Left lung (tissue), 10 donors: ENCODE results near the gene SLC34A3. TPM values are rescaled to one million over a fixed set of nuclear protein-coding genes. Genes with fewer than 3 reads are reported as not detected.
A peak's percentile ranks its signal among the peaks of the same experiment; 100 is the strongest.

Source experiments
- ATAC-seq: fragments of 200-7000 bp; cut with Tn5 transposase; one replicate; pipeline ENCODE4 v1.9.1; 2020; ENCODE audit warnings: moderate library complexity
- DNase-seq, 4 donors: peaks; one replicate each; pipeline ENCODE4 v3.0.0-alpha.2; 2013 to 2020
- H3K27ac ChIP-seq, 2 donors: fragments of 200-600 bp; sonication (generic) in 1 of 2; one replicate each; pipeline versions ENCODE4 v1.5.0 to v1.8.0; 2020 to 2021
- H3K27me3 ChIP-seq, 2 donors: fragments of 200-600 bp; sonication (generic) in 1 of 2; one replicate each; pipeline versions ENCODE4 v1.5.0 to v1.8.0; 2020 to 2021
- H3K36me3 ChIP-seq, 2 donors: fragments of 200-600 bp; sonication (generic) in 1 of 2; one replicate each; pipeline versions ENCODE4 v1.5.0 to v1.8.0; 2020 to 2021
- H3K4me1 ChIP-seq, 2 donors: fragments of 200-600 bp; one replicate each; pipeline ENCODE4 v1.8.0; 2021
- H3K4me3 ChIP-seq, 2 donors: fragments of 200-600 bp; sonication (generic) in 1 of 2; one replicate each; pipeline versions ENCODE4 v1.5.0 to v1.8.0; 2020 to 2021; ENCODE audit warnings: mild to moderate bottlenecking in 1 of 2
- H3K9me3 ChIP-seq, 2 donors: fragments of 200-600 bp; sonication (generic) in 1 of 2; one replicate each; pipeline versions ENCODE4 v1.5.0 to v1.8.0; 2020 to 2021
- CTCF ChIP-seq, 2 donors: fragments of 200-600 bp; sonication (generic) in 1 of 2; IDR thresholded peaks; one replicate each; pipeline versions ENCODE4 v1.5.0 to v1.8.0; 2021; ENCODE audit warnings: antibody characterized with exemption in 2 of 2
- intact Hi-C, 2 donors: fragments of 100-400 bp; cut with DNase I; formaldehyde crosslinking; loops; one replicate each; pipeline versions ENCODE4 v1.11.2 to v1.14.2; 2022
- polyA plus RNA-seq, 6 donors: library from polyadenylated mRNA; unstranded; fragments of 120-200 nt; gene quantifications; one replicate each; pipeline ENCODE4 v1.2.1, GENCODE V29; 2013; ENCODE audit not compliant: insufficient read length in 6 of 6
- total RNA-seq, 2 donors: library from RNA; stranded (reverse); fragmentation: NEBNext Ultra II Directional; extraction: Animal tissue kit (Norgen Biotek cat#: 25700); gene quantifications; one replicate each; pipeline ENCODE4 v1.2.1, GENCODE V29; 2021
- donor health status: DM: no; HTN: yes; CAD: no.
- donor health status: DM: no; HTN: no; CAD: no.

Gene SLC34A3
- total and polyA plus RNA-seq, 8 donors = 0.12 to 2.8 (median 1.7) TPM; not detected in 1

DNA sequence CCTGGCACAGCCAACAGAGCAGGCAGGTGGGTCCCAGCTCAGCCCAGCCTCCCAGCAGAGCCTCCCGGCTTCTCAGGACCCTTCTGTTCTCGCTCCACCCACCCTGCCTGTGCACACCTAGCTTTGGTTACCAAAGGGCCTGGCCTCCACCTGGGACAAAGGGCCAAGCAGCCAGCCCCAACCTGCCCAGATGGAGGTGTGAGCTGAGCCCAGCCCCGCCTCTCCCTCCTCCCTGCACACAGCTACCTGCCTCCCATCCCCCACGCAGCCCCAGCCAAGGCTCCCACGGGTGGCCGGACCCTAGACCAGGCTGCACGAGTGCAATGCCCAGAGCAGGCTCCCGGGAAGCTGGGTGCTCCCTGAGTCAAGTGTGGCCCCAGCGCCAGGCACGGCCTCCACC lies 35.8 kb upstream of the SLC34A3 start:
- intact Hi-C loops = no loop called here
- Histone ChIP-seq H3K27ac (no peak overlapping the region), H3K36me3 (peaks cover 0 to 25% of the 10 kb centered on the region in 2 donors), H3K4me1 (peaks cover 17 to 50% of the 10 kb centered on the region in 2 donors), H3K27me3 (peaks cover 0 to 5% of the 10 kb centered on the region in 2 donors), H3K9me3 (no peaks in the 10 kb centered on the region), H3K4me3 (no peak overlapping the region)
- ATAC-seq (no peak), DNase-seq (no peak)
- no peak for TF ChIP-seq CTCF (IDR thresholded peaks at IDR 0.05)

DNA sequence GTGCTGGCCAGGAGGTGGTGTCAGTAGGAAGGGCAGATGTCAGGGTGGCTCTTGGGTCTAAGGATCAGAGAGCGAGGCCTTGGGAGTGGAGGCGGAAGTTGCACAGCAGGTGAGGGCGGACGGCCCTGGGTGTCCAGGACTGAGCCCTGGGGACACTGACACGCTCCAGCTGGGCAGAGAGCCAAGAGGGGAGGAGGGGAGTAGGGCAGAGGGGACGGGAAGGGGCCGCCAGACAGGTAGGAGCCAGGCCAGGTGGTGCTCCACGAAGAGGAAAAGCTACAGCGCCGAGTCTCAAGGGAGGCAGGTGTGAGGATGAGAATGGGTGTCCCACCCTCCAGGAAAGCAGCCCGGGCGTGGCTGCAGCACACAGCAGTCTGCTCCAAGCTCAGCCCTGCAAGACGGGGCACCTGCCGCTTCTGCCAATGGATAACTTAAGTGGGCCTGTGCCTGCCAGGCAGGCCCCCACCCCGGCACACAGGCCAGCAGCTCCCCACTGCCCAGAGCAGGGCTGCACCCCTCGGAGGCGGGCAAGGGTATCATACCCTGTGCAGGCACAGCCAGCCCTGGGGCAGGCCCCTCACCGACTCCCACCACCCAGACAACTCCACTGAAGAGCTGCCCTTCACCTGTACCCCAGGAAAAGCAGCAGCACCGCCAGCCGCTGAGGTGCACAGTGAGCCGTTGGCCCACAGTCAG lies 35.0 kb upstream of the SLC34A3 start:
- DNase-seq = no peak
- H3K36me3 ChIP-seq = peaks cover 0 to 17% of the 10 kb centered on the region in 2 donors
- no peak overlapping the region for H3K27ac ChIP-seq

DNA sequence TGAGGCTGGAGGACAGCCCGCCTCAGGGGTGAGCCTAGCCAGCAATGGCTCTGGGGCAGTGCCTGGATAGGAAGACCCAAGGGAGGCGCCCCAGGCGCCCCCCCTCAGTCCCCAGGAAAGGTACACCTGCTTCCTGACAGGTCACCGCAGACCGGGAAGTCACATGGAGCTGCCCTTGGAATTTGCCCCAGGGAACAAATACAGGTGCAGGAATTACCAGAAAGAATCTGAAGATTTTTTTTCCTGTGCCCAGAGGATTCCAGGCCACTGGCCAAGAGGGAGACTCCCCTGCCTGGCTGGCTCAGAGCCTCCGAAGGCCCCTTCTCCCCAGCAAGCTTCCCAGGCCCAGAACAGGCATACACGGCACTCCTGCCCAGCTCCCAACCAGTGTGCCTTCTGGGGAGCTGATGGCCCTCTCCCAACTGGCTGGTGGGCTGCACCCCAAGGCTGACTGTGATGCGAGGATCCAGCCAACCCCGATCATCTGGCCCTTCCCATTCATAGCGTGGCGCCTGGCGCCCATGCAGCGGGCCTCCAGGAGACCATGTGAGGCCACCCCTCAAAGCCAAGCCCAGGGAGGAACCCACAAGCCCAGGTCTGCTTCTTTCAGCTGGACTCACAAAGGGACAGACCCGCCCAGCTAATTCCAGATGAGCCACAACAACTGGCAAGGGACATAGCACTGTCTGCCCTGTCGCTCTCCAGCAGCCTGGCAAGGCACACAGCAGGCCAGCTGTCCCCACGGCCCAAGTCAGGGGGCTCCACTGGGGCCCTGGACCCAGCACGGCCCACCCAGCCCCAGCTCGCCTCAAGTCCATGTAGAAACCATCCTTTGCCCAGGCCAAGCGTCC lies 32.4 kb upstream of the SLC34A3 start:
- Histone ChIP-seq H3K27ac (peak overlapping the region; percentile 37 to 58), H3K9me3 (no peaks in the 10 kb centered on the region), H3K4me3 (peak overlapping the region; percentile 7 to 55), H3K4me1 (peaks cover 12 to 62% of the 10 kb centered on the region in 2 donors), H3K36me3 (no peaks in the 10 kb centered on the region), H3K27me3 (peaks cover 0 to 5% of the 10 kb centered on the region in 2 donors)
- DNase-seq (peak in 1 of 4 donors; percentile 74), ATAC-seq (peak; percentile 43)
- TF ChIP-seq CTCF (IDR thresholded peaks at IDR 0.05) = no peak
- intact Hi-C loops = no loop called here

More for the DNA sequence above, 35.0 kb upstream of the SLC34A3 start:
- ATAC-seq = no peak
- intact Hi-C loops = no loop called here
- no peak for TF ChIP-seq CTCF (IDR thresholded peaks at IDR 0.05)
- Histone ChIP-seq H3K4me1 (peaks cover 12 to 42% of the 10 kb centered on the region in 2 donors), H3K4me3 (no peak overlapping the region), H3K9me3 (no peaks in the 10 kb centered on the region), H3K27me3 (peaks cover 0 to 5% of the 10 kb centered on the region in 2 donors)

DNA sequence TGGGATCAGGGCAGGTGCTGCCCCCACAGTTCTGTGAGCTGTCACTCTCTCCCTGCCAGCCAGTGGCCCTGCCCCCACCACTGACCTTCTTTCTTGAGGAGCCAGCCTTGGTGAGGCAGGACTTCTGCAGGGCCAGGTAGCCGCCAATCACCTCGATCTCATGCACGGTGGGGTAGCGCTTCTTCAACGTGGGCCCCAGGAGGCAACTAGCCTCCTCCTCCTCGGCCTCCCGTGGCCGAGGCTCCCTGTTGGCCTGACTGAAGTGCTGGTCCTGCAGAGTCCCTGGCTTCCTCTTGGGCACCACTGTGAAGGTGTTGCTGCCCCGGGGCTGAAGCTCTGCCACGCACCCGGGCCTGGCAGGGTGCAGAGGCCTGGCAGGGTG lies 31.8 kb upstream of the SLC34A3 start:
- H3K36me3 ChIP-seq = no peaks in the 10 kb centered on the region
- H3K27ac ChIP-seq = peak overlapping the region; percentile 31 to 58
- H3K4me1 ChIP-seq = peaks cover 15 to 68% of the 10 kb centered on the region in 2 donors
- no peak for DNase-seq
- no peaks in the 10 kb centered on the region for H3K9me3 ChIP-seq
- peaks cover 0 to 5% of the 10 kb centered on the region in 2 donors for H3K27me3 ChIP-seq
- intact Hi-C loops = no loop called here
- TF ChIP-seq CTCF (IDR thresholded peaks at IDR 0.05) = no peak
- peak overlapping the region; percentile 41 to 55 for H3K4me3 ChIP-seq
- peak; percentile 5 for ATAC-seq
